ENCODE data around the gene AKNAD1.

- no peak for TF ChIP-seq CTCF (IDR thresholded peaks at IDR 0.05; ENCODE audit: low read length)
- TF ChIP-seq EZH2 (optimal IDR thresholded peaks at IDR 0.05; ENCODE audit: low read depth, low read length), result no peak
Measured at GRCh38 chr1:108779455-108779854, 77.4 kb downstream of the AKNAD1 start.
